A204.1 (cell line): ENCODE data around the gene RNF125.
"Not testable (repeated sequence)": the region's sequence is repeated elsewhere in the genome, so short reads cannot be mapped to it uniquely, and the experiment has no call there.

Source experiments
- FAIRE-seq: peaks from 2 replicates; lab custom pipeline; 2012; peaks lifted over from hg19 to GRCh38; lab: Jason Lieb, UNC

Gene RNF125

GRCh38 chr18:32018331-32019250 is at the start of gene RNF125:
TSS of gene RNF125 (plus strand) at chr18:32018825. CDS start at chr18:32018864, 39 bp downstream.
- no peak for FAIRE-seq

GRCh38 chr18:31970617-31971016 is 48.0 kb upstream of the RNF125 start:
- FAIRE-seq: no peak

GRCh38 chr18:31973929-31974546 is 44.6 kb upstream of the RNF125 start:
- FAIRE-seq: no peak

DNA sequence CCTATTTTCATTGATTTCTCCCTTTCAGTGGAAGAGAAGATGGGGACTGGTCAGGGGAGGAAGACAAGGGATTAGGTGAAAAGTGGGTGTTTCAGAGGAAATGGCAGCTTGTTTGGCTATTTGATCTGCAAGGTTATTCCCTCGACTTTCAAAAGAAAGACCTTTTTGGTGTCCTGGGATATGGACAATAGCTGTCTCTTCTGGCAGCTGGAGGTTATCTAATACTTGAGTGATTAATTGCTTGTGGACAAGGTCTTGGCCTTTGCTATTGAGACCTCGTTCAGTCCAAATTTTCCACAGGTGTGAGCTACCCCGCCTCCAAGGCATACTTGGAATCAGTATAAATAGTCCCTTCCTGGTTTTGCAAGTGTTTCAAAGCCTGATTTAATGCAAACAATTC is 42.4 kb upstream of the RNF125 start:
- no peak for FAIRE-seq

- FAIRE-seq: no peak
These were observed 41.3 kb upstream of the RNF125 start for GRCh38 chr18:31977270-31977872.

DNA sequence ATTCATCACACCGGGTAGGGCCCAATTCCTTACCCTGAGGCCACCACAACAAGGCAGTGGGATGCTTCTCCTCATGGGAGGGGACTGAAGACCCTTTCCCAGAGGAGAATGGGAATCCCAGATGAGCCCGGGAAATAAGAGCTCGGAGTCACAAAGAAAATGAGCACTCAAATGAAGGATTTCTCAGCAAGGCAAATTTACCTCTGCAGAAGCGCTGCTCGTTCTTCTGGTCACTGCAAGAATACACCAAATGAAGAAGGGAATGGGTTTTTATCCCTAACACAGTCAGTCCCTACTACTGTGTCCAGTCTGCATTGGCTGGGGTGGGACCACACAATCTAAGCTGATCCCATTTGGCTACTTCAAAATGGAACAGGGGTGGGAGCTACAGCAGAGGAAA is 40.0 kb upstream of the RNF125 start:
- FAIRE-seq: no peak

- no peak for FAIRE-seq
These were observed 38.9 kb upstream of the RNF125 start for GRCh38 chr18:31979714-31980113.

GRCh38 chr18:31980863-31981262 is 37.8 kb upstream of the RNF125 start:
- FAIRE-seq: no peak

DNA sequence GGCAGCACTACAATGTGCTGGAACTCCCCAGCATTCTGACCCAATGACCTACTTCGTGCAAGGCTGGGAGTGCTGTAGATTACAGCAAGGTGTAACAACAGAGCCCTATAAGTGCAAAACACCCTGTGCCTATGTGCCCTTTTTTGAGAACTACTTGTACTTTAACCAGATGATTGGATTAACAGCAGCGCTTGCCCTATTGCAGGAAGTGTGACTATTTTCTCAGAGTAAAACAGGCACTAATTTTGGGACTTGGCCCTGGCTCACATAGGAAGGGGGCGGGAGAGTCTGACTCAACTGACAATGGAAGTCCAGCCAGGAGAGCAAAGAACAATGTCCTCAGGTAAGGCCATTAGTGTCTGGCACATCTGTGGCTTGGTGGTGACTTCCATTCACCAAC is 35.6 kb upstream of the RNF125 start:
- FAIRE-seq: no peak

- no peak for FAIRE-seq
These were observed 34.6 kb upstream of the RNF125 start for GRCh38 chr18:31983976-31984375.

GRCh38 chr18:31990823-31991222 is 27.8 kb upstream of the RNF125 start:
- FAIRE-seq: no peak

GRCh38 chr18:31996007-31996406 is 22.6 kb upstream of the RNF125 start:
- FAIRE-seq: no peak

GRCh38 chr18:31998880-31999412 is 19.7 kb upstream of the RNF125 start:
- FAIRE-seq: no peak

DNA sequence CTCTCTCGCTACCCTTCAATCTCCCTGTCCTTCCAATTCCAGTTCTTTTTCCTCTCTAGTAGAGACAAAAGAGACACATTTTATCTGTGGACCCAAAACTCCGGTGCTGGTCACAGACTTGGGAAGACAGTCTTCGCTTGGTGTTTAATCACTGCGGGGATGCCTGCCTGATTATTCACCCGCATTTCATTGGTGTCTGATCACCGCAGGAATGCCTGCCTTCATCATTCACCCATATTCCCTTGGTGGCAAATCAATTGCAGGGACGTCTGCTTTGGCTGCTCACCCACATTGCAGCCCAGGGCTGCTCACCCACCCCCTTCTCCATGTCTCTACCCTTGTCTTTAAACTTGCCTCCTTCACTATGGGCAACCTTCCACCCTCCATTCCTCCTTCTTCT is 17.5 kb upstream of the RNF125 start:
- FAIRE-seq: not testable (repeated sequence)

DNA sequence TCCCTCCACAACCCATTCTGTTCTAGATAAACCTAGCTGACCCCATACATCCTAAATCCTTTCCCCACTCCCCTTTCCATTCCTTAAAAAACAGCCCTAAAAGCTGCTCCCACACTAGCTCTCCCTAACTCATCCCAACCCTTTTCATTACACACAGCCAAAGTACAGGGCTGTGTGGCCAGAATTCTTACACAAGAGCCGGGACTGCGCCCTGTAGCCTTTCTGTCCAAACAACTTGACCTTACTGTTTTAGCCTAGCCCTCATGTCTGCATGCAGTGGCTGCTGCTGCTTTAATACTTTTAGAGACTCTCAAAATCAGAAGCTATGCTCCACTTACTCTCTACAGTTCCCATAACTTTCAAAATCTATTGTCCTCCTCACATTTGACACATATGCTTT is 14.8 kb upstream of the RNF125 start:
- not testable (repeated sequence) for FAIRE-seq

- no peak for FAIRE-seq
These were observed 8.4 kb upstream of the RNF125 start for GRCh38 chr18:32010124-32010721.

- FAIRE-seq: no peak
These were observed 7.4 kb upstream of the RNF125 start for GRCh38 chr18:32011193-32011592.

GRCh38 chr18:32019251-32019948 is 775 bp downstream of the RNF125 start:
- no peak for FAIRE-seq

- not testable (repeated sequence) for FAIRE-seq
These were observed 1.5 kb downstream of the RNF125 start for GRCh38 chr18:32019949-32020625.

GRCh38 chr18:32021756-32022564 is 3.3 kb downstream of the RNF125 start:
- no peak for FAIRE-seq
